ENCODE data around the gene SLC1A4. TPM values are rescaled to one million over a fixed set of nuclear protein-coding genes. Genes with fewer than 3 reads are reported as not detected.
"Not testable (repeated sequence)": the region's sequence is repeated elsewhere in the genome, so short reads cannot be mapped to it uniquely, and the experiment has no call there.

SLC1A4 gene
- total and polyA plus RNA-seq, 10 of the 15 experiments (the other 5 are each of a cell fraction or from before 2014, with no cell fraction given): 10.8 to 43.2 (median 27.7) TPM

DNA sequence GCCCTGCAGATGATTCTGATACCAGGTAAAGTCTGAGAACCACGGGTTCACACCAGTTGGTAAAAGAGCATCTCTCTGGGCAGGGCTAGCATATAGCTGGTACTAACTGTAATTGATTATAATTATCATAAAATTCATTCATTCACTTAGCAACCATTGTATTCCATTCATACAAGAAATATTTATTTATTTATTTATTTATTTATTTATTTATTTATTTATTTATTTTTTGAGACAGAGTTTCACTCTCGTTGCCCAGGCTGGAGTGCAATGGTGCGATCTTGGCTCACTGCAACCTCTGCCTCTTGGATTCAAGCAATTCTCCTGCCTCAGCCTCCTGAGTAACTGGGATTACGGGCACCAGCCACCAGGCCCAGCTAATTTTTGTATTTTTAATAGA is 44.5 kb downstream of the SLC1A4 start:
- SMC1A ChIA-PET (ENCODE audit: uncharacterized antibody, unreplicated experiment): interaction anchor here (0.6 to 11.8 kb wide), 17 partner anchors 16 to 771 kb away, joined by 3 to 178 read pairs (median 5); partner anchors contain the start of gene CEP68
- not testable (repeated sequence) for BruUV-seq (replicated peaks); H3K79me2 ChIP-seq (ENCODE audit: control insufficient read depth, insufficient read depth, low read length); H3K27me3 ChIP-seq (replicated peaks in 1 of 2; ENCODE audit: control insufficient read depth in 2 of 2, insufficient read depth in 2 of 2, low read length in 1 of 2); H3K27ac ChIP-seq (ENCODE audit: control insufficient read depth, insufficient read depth); H3K36me3 ChIP-seq (ENCODE audit: control insufficient read depth in 2 of 2, insufficient read depth in 2 of 2, low read length in 1 of 2); H3K9me3 ChIP-seq (replicated peaks; ENCODE audit: control insufficient read depth, insufficient read depth, low read length); ATAC-seq; H3K9ac ChIP-seq (ENCODE audit: control insufficient read depth, insufficient read depth, low read length); H4K20me1 ChIP-seq (ENCODE audit: control insufficient read depth, insufficient read depth); H2AFZ ChIP-seq (ENCODE audit: control insufficient read depth, low read depth, low read length); H3K4me2 ChIP-seq (ENCODE audit: control insufficient read depth, insufficient read depth); H3K4me3 ChIP-seq; DNase-seq (ENCODE audit: low read depth, low spot score); FAIRE-seq
- POLR2A ChIA-PET: interaction anchor here (0.6 to 6.7 kb wide), 10 partner anchors 10 to 599 kb away, joined by 3 to 45 read pairs (median 4); no protein-coding TSS in a partner anchor
- peaks cover 31% of the 10 kb centered on the region for H3K4me1 ChIP-seq (ENCODE audit: control insufficient read depth, insufficient read depth, low read length)
- intact Hi-C loops (cut with micrococcal nuclease; ENCODE audit: unreplicated experiment) (loop anchor here (1.0 to 5.0 kb wide), 6 partner anchors 46 to 511 kb away; partner anchors contain the start of genes AFTPH and SLC1A4), in situ Hi-C loops (cut with MboI) (loop anchor here (10.0 kb wide), 1 partner anchor 439 kb away; no protein-coding TSS in a partner anchor)
- CTCF ChIA-PET: interaction anchor here (0.6 to 9.9 kb wide), 20 partner anchors 12 to 510 kb away, joined by 3 to 119 read pairs (median 5); partner anchors contain the start of gene AFTPH
- 99% methylated on average over 4 of the region's 4 CpGs for WGBS (ENCODE audit: insufficient coverage, insufficient replicate concordance, low lambda C conversion rate, missing lambda C conversion rate)
- RAD21 ChIA-PET (ENCODE audit: unreplicated experiment): interaction anchor here (0.6 to 6.2 kb wide), 22 partner anchors 9 to 703 kb away, joined by 3 to 95 read pairs (median 4); partner anchors contain the start of genes AFTPH and CEP68

DNA sequence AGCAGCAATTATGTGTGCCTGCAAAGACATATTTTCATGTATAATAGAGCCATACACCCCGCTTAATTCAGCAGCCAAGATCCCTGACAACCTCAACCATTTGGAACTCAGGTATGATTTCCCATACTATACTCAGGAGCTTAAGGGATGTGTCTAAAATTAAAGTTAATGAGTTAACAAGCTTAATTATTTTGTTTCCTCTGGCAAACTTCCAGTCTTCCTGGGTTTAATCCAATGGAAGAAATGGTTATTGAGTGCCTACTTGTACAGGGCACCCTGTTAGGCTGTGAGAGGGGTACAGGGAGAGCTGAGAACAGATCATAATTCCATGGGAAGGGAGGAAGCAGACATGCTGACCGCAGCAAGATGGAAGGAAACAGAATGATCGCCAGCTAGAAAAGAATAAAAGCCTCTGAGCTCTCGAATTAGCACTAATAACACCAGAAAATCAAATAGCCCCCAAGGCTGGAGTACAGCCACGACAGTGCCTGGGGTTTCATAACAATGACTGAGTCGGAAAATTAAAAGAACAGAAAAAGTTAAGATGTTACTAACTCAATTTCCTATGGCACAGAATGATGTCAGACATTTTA is 46.2 kb downstream of the SLC1A4 start:
- intact Hi-C loops (cut with micrococcal nuclease; ENCODE audit: unreplicated experiment): no loop called here
- Histone ChIP-seq H3K79me2 (ENCODE audit: control insufficient read depth, insufficient read depth, low read length) (peaks cover 5% of the 10 kb centered on the region; the same call in 1 of the 2 replicates), H3K4me1 (ENCODE audit: control insufficient read depth, insufficient read depth, low read length) (peaks cover 21% of the 10 kb centered on the region), H3K9ac (ENCODE audit: control insufficient read depth, insufficient read depth, low read length) (no peak overlapping the region), H3K4me3 (no peak overlapping the region), H3K9me3 (replicated peaks; ENCODE audit: control insufficient read depth, insufficient read depth, low read length) (no peaks in the 10 kb centered on the region), H2AFZ (ENCODE audit: control insufficient read depth, low read depth, low read length) (no peak overlapping the region), H3K4me2 (ENCODE audit: control insufficient read depth, insufficient read depth) (no peak overlapping the region), H3K27ac (ENCODE audit: control insufficient read depth, insufficient read depth) (no peak overlapping the region), H3K36me3 (ENCODE audit: control insufficient read depth in 2 of 2, insufficient read depth in 2 of 2, low read length in 1 of 2) (no peaks in the 10 kb centered on the region), H3K27me3 (replicated peaks in 1 of 2; ENCODE audit: control insufficient read depth in 2 of 2, insufficient read depth in 2 of 2, low read length in 1 of 2) (no peaks in the 10 kb centered on the region), H4K20me1 (ENCODE audit: control insufficient read depth, insufficient read depth) (no peaks in the 10 kb centered on the region)
- TF ChIP-seq FOXM1 (IDR thresholded peaks at IDR 0.05; ENCODE audit: low read depth, low read length) (no peak), CHD2 (IDR thresholded peaks at IDR 0.05; ENCODE audit: borderline replicate concordance, low read depth, low read length) (no peak), MYB (IDR thresholded peaks at IDR 0.05; ENCODE audit: borderline replicate concordance, low read depth, low read length) (no peak), STAT3 (IDR thresholded peaks at IDR 0.05; ENCODE audit: low read depth, low read length) (no peak), NFIC (IDR thresholded peaks at IDR 0.05; ENCODE audit: low read depth, low read length) (no peak), YBX1 (IDR thresholded peaks at IDR 0.05) (no peak), HCFC1 (IDR thresholded peaks at IDR 0.05; ENCODE audit: low read length) (no peak), NFXL1 (IDR thresholded peaks at IDR 0.05; ENCODE audit: borderline replicate concordance) (no peak), SMARCA5 (IDR thresholded peaks at IDR 0.05) (no peak), CEBPB (IDR thresholded peaks at IDR 0.05; ENCODE audit: borderline replicate concordance in 1 of 2, low read depth in 2 of 2, low read length in 2 of 2) (no peak), POLR2A (IDR thresholded peaks at IDR 0.05; ENCODE audit: low read depth, low read length) (no peak)
- TF ChIP-seq, protein P1, sequence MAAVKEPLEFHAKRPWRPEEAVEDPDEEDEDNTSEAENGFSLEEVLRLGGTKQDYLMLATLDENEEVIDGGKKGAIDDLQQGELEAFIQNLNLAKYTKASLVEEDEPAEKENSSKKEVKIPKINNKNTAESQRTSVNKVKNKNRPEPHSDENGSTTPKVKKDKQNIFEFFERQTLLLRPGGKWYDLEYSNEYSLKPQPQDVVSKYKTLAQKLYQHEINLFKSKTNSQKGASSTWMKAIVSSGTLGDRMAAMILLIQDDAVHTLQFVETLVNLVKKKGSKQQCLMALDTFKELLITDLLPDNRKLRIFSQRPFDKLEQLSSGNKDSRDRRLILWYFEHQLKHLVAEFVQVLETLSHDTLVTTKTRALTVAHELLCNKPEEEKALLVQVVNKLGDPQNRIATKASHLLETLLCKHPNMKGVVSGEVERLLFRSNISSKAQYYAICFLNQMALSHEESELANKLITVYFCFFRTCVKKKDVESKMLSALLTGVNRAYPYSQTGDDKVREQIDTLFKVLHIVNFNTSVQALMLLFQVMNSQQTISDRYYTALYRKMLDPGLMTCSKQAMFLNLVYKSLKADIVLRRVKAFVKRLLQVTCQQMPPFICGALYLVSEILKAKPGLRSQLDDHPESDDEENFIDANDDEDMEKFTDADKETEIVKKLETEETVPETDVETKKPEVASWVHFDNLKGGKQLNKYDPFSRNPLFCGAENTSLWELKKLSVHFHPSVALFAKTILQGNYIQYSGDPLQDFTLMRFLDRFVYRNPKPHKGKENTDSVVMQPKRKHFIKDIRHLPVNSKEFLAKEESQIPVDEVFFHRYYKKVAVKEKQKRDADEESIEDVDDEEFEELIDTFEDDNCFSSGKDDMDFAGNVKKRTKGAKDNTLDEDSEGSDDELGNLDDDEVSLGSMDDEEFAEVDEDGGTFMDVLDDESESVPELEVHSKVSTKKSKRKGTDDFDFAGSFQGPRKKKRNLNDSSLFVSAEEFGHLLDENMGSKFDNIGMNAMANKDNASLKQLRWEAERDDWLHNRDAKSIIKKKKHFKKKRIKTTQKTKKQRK (IDR thresholded peaks at IDR 0.05; ENCODE audit: low read depth, low read length): no peak
- TF ChIP-seq, protein P2, sequence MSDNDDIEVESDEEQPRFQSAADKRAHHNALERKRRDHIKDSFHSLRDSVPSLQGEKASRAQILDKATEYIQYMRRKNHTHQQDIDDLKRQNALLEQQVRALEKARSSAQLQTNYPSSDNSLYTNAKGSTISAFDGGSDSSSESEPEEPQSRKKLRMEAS (IDR thresholded peaks at IDR 0.05; ENCODE audit: low read depth, low read length): no peak
- DNase-seq (ENCODE audit: low read depth, low spot score) (no peak), FAIRE-seq (no peak), ATAC-seq (no peak)
- WGBS (ENCODE audit: insufficient coverage, insufficient replicate concordance, low lambda C conversion rate, missing lambda C conversion rate): 55% methylated on average over 6 of the region's 6 CpGs
- no TSS peak for BruUV-seq (replicated peaks)
- POLR2A ChIA-PET: interaction anchor here (0.5 to 0.6 kb wide), 2 partner anchors 18 to 33 kb away, joined by 7 to 8 read pairs; no protein-coding TSS in a partner anchor
- SMC1A ChIA-PET (ENCODE audit: uncharacterized antibody, unreplicated experiment): interaction anchor here (0.6 to 11.8 kb wide), 12 partner anchors 11 to 819 kb away, joined by 3 to 178 read pairs (median 4); partner anchors contain the start of gene CEP68
- RAD21 ChIA-PET (ENCODE audit: unreplicated experiment): interaction anchor here (1.2 to 6.2 kb wide), 7 partner anchors 20 to 550 kb away, joined by 3 to 95 read pairs (median 4); partner anchors contain the start of gene CEP68
- CTCF ChIA-PET: interaction anchor here (0.6 to 9.9 kb wide), 8 partner anchors 10 to 705 kb away, joined by 3 to 119 read pairs (median 4); no protein-coding TSS in a partner anchor
- in situ Hi-C loops (cut with MboI): loop anchor here (5.0 to 10.0 kb wide), 3 partner anchors 118 to 703 kb away; no protein-coding TSS in a partner anchor

Data from GM12878 (cell line).